Measurements from ENCODE around the gene NPPB.

DNA sequence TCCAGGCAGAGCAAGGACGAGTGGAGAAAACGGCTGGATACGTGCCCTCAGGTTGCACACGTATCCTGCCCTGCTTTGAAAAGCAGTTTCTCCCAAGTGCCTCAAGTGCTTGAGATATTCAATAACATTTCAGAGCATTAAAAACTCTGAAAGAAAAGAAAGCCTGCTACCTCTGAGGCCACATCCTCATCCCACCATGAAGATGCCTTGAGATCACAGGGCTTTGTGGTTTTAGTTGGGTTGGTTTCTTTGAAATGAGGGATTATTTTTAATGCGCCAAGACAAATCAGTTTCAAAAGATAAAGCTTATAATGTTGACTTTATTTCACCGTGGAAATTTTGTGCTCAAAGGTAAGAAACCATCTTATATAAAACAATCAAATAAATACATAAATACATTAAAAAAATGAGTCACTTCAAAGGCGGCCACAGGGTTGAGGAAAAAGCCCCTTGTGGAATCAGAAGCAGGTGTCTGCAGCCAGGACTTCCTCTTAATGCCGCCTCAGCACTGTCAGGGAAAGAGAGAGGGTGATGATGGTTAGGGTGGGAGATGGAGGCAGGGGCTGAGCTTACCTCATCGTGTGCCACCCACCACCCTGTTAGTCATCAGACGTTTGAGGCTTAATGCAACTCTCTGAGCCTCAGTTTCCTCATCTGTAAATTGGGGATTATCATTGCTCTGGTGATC, 1.4 kb downstream of the NPPB start:
- TF ChIP-seq, protein P1, sequence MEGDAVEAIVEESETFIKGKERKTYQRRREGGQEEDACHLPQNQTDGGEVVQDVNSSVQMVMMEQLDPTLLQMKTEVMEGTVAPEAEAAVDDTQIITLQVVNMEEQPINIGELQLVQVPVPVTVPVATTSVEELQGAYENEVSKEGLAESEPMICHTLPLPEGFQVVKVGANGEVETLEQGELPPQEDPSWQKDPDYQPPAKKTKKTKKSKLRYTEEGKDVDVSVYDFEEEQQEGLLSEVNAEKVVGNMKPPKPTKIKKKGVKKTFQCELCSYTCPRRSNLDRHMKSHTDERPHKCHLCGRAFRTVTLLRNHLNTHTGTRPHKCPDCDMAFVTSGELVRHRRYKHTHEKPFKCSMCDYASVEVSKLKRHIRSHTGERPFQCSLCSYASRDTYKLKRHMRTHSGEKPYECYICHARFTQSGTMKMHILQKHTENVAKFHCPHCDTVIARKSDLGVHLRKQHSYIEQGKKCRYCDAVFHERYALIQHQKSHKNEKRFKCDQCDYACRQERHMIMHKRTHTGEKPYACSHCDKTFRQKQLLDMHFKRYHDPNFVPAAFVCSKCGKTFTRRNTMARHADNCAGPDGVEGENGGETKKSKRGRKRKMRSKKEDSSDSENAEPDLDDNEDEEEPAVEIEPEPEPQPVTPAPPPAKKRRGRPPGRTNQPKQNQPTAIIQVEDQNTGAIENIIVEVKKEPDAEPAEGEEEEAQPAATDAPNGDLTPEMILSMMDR (IDR thresholded peaks at IDR 0.05) = no peak
- no peak for TF ChIP-seq EP300 (IDR thresholded peaks at IDR 0.05)
- no peak for TF ChIP-seq POLR2AphosphoS5 (IDR thresholded peaks at IDR 0.05)

All from stomach (tissue), 4 donors.